ENCODE results near the gene ADSS2.

GRCh38 chr1:244424649-244425334, 26.9 kb downstream of the ADSS2 start:
- TF ChIP-seq CTCF (IDR thresholded peaks at IDR 0.05; ENCODE audit: extremely low read depth in 1 of 2, insufficient read depth in 1 of 2, low read depth in 1 of 2, low read length in 2 of 2): no peak
- TF ChIP-seq EZH2 (IDR thresholded peaks at IDR 0.05; ENCODE audit: borderline replicate concordance, low read depth, low read length, severe bottlenecking): no peak
- no peak for TF ChIP-seq MAX (IDR thresholded peaks at IDR 0.05; ENCODE audit: insufficient read depth, insufficient read length)
- TF ChIP-seq POLR2A (IDR thresholded peaks at IDR 0.05; ENCODE audit: low read depth, low read length): no peak
- no peak for TF ChIP-seq POLR2AphosphoS5 (IDR thresholded peaks at IDR 0.05; ENCODE audit: insufficient read depth, low read depth, low read length)
- TF ChIP-seq MYC (IDR thresholded peaks at IDR 0.05; ENCODE audit: low read depth, low read length): no peak
- TF ChIP-seq FOS (IDR thresholded peaks at IDR 0.05; ENCODE audit: borderline replicate concordance, insufficient read depth, low read length): no peak
- no peak for TF ChIP-seq JUN (IDR thresholded peaks at IDR 0.05; ENCODE audit: borderline replicate concordance, insufficient read depth, insufficient read length, low read depth)
